HG03095 (cell line): Measurements from ENCODE around the gene ATF2.

ENCODE experiments used
- ATAC-seq: cut with Tn5 transposase; IDR thresholded peaks from one replicate; pipeline ENCODE4 v1.9.1; 2021; ENCODE audit warnings: moderate library complexity; ENCODE audit not compliant: unreplicated experiment

ATF2 gene

GRCh38 chr2:175167792-175168563 is at the start of gene ATF2:
ATF2 (minus strand) TSS chr2:175168203; CDS start chr2:175136443, 31,760 bp downstream.
- peak; percentile 95 for ATAC-seq

- ATAC-seq: no peak
Measured at GRCh38 chr2:175207741-175208438, 39.9 kb upstream of the ATF2 start.

GRCh38 chr2:175206866-175207265 is 38.9 kb upstream of the ATF2 start:
- no peak for ATAC-seq

GRCh38 chr2:175205523-175205922 is 37.5 kb upstream of the ATF2 start:
- ATAC-seq: no peak

GRCh38 chr2:175203621-175204496 is 35.9 kb upstream of the ATF2 start:
- ATAC-seq: no peak

- no peak for ATAC-seq
Measured at GRCh38 chr2:175195012-175195411, 27.0 kb upstream of the ATF2 start.

- no peak for ATAC-seq
Measured at GRCh38 chr2:175188761-175189160, 20.8 kb upstream of the ATF2 start.

- ATAC-seq: peak; percentile 57
Measured at GRCh38 chr2:175187378-175187777, 19.4 kb upstream of the ATF2 start.

GRCh38 chr2:175183674-175184073 is 15.7 kb upstream of the ATF2 start:
- ATAC-seq: no peak

GRCh38 chr2:175181877-175182308 is 13.9 kb upstream of the ATF2 start:
- ATAC-seq: peak; percentile 4

- ATAC-seq: peak; percentile 85
Measured at GRCh38 chr2:175181104-175181876, 13.3 kb upstream of the ATF2 start, which contains the start of gene ATP5MC3. ATP5MC3 (minus strand) TSS chr2:175181710; CDS start chr2:175181393, 317 bp downstream.

- ATAC-seq: peak; percentile 39
Measured at GRCh38 chr2:175180701-175181103, 12.7 kb upstream of the ATF2 start.

- ATAC-seq: no peak
Measured at GRCh38 chr2:175176624-175177023, 8.6 kb upstream of the ATF2 start.

GRCh38 chr2:175175896-175176295 is 7.9 kb upstream of the ATF2 start:
- no peak for ATAC-seq

GRCh38 chr2:175175320-175175719 is 7.3 kb upstream of the ATF2 start:
- no peak for ATAC-seq

- ATAC-seq: no peak
Measured at GRCh38 chr2:175170659-175171304, 2.8 kb upstream of the ATF2 start.

GRCh38 chr2:175169191-175169590 is 1.2 kb upstream of the ATF2 start:
- no peak for ATAC-seq

GRCh38 chr2:175168564-175168945 is 552 bp upstream of the ATF2 start:
- ATAC-seq: peak; percentile 17

- ATAC-seq: peak; percentile 2
Measured at GRCh38 chr2:175167076-175167791, 769 bp downstream of the ATF2 start.
